HepG2 (cell line): ENCODE measurements around the gene LIF. TPM values are rescaled to one million over a fixed set of nuclear protein-coding genes. Genes with fewer than 3 reads are reported as not detected.

ENCODE experiments used
- CHD4 ChIP-seq: fragments of 200-600 bp; sonication (generic); IDR thresholded peaks from 2 replicates; pipeline ENCODE4 v1.7.0; 2017; ENCODE audit warnings: mild to moderate bottlenecking, low read length, borderline replicate concordance
- FOSL2 ChIP-seq: sonication (generic); formaldehyde crosslinking; IDR thresholded peaks from 2 replicates; pipeline ENCODE4 v1.4.0; 2020; ENCODE audit warnings: missing genetic modification reagents
- FOXK1 ChIP-seq: sonication (generic); formaldehyde crosslinking; IDR thresholded peaks from 2 replicates; pipeline ENCODE4 v1.4.0; 2020; ENCODE audit warnings: low read depth, missing genetic modification reagents, borderline replicate concordance
- GABPA ChIP-seq, 2 experiments: IDR thresholded peaks; 2 replicates each; pipeline ENCODE4 v1.6.1; 2011 to 2016; ENCODE audit warnings: low read depth in 2 of 2, low read length in 1 of 2, missing biosample characterization in 1 of 2, missing genetic modification characterization in 1 of 2
- JUNB ChIP-seq: sonication (generic); formaldehyde crosslinking; IDR thresholded peaks from 2 replicates; pipeline ENCODE4 v1.8.0; 2022; ENCODE audit warnings: missing genetic modification reagents, mild to moderate bottlenecking, borderline replicate concordance
- MAFK ChIP-seq, 2 experiments: IDR thresholded peaks in 1 of 2; conservative IDR thresholded peaks in 1 of 2; 2 replicates each; pipeline ENCODE4 v1.6.1; 2011; ENCODE audit warnings: improper control_type of control experiment in 2 of 2, low read length in 2 of 2
- POLR2G ChIP-seq: fragments of 200-400 bp; formaldehyde crosslinking; IDR thresholded peaks from 2 replicates; pipeline ENCODE4 v1.6.1; 2018; ENCODE audit warnings: mild to moderate bottlenecking, low read depth, low read length, moderate library complexity
- RCOR2 ChIP-seq: IDR thresholded peaks from 2 replicates; pipeline ENCODE4 v1.6.1; 2016; ENCODE audit warnings: missing biosample characterization, missing genetic modification reagents
- SOX5 ChIP-seq: IDR thresholded peaks from 2 replicates; pipeline ENCODE4 v1.6.1; 2016; ENCODE audit warnings: borderline replicate concordance
- ZC3H13 ChIP-seq: sonication (generic); formaldehyde crosslinking; IDR thresholded peaks from 2 replicates; pipeline ENCODE4 v1.8.1; 2023; ENCODE audit warnings: mild to moderate bottlenecking, missing genetic modification reagents, moderate library complexity
- ZNF234 ChIP-seq: sonication (generic); formaldehyde crosslinking; conservative IDR thresholded peaks from 2 replicates; pipeline ENCODE4 v1.5.1; 2020; ENCODE audit warnings: mild to moderate bottlenecking, missing genetic modification reagents
- ZNF501 ChIP-seq: sonication (generic); formaldehyde crosslinking; IDR thresholded peaks from 2 replicates; pipeline ENCODE4 v1.5.1; 2020; ENCODE audit warnings: mild to moderate bottlenecking, moderate library complexity, missing genetic modification reagents
- ZNF75D ChIP-seq: sonication (generic); formaldehyde crosslinking; IDR thresholded peaks from 2 replicates; pipeline ENCODE4 v1.8.1; 2023; ENCODE audit warnings: missing genetic modification reagents, mild to moderate bottlenecking, borderline replicate concordance
- ZSCAN9 ChIP-seq: IDR thresholded peaks from 2 replicates; pipeline ENCODE4 v1.6.1; 2016; ENCODE audit warnings: borderline replicate concordance
- polyA plus RNA-seq, 8 experiments: library from polyadenylated mRNA; depleted of rRNA in 3 of 8; stranded (reverse) in 7 of 8; unstranded in 1 of 8; fragments of >200 nt; fragmentation: Illumina TruSeq in 4 of 8; extraction: Trizol in 4 of 8; gene quantifications; 2 replicates each; pipeline versions ENCODE4 v1.2.1 to v1.2.3, GENCODE V29; 2011 to 2016; ENCODE audit warnings: low read depth in 4 of 8, missing spikeins in 1 of 8, mixed read lengths in 1 of 8; ENCODE audit not compliant: insufficient read depth in 1 of 8
- total RNA-seq, 5 experiments: library from RNA; depleted of rRNA; stranded (reverse); fragments of >200 nt; fragmentation: Illumina TruSeq; extraction: Trizol; gene quantifications; 2 replicates each; pipeline ENCODE4 v1.2.3, GENCODE V29; 2016; ENCODE audit warnings: low read depth in 1 of 5
- TF ChIP-seq, protein P1 (sequence below): sonication (generic); formaldehyde crosslinking; IDR thresholded peaks from 2 replicates; pipeline ENCODE4 v1.5.1; 2020; ENCODE audit warnings: mild to moderate bottlenecking, missing genetic modification reagents, moderate library complexity
- TF ChIP-seq, protein P2 (sequence below): sonication (generic); formaldehyde crosslinking; IDR thresholded peaks from 2 replicates; pipeline ENCODE4 v1.4.0; 2020; ENCODE audit warnings: missing genetic modification reagents, borderline replicate concordance
- TF ChIP-seq, protein P3 (sequence below): sonication (generic); formaldehyde crosslinking; IDR thresholded peaks from 2 replicates; pipeline ENCODE4 v1.5.1; 2020; ENCODE audit warnings: missing genetic modification reagents, mild to moderate bottlenecking, borderline replicate concordance

Gene LIF
- total and polyA plus RNA-seq, 2 of the 13 experiments (the other 11 are each of a cell fraction or from before 2014, with no cell fraction given) = 3.6 to 8.5 TPM

DNA sequence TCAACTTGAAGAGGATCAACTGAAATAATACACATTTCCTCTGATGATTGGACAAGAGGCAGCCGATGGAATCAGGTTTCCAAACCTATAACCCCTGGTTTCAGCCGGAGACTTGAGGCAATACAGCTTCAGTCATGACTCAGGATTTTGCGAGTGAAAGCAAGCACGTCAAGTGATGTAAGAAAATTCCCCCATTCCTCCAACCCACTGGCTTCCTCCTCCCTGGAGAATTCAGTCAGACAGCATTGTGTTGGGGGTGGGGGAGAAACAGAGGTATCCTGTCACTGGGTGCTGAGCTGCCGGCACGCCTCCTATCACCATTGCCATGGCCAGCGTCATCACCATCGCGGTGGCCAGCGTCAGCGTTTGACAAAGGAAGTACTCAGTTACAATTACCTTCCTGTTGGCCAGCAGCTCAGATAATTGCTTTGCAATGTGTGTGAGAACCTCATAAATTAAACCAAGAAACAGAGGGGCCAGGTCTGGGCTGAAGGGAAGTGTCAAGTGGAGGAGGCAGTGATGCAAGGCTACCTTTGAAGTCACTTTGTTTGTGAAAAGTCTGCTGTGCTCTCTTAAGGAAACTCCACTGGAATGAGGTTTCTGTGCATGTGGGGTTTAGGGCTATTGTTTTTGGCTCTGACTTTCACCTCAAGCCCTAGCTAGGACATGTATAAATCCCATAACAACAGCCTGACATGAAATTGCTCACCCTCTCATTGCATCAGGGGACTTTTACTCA is 50.2 kb downstream of the LIF start (continued):
- TF ChIP-seq, protein P1, sequence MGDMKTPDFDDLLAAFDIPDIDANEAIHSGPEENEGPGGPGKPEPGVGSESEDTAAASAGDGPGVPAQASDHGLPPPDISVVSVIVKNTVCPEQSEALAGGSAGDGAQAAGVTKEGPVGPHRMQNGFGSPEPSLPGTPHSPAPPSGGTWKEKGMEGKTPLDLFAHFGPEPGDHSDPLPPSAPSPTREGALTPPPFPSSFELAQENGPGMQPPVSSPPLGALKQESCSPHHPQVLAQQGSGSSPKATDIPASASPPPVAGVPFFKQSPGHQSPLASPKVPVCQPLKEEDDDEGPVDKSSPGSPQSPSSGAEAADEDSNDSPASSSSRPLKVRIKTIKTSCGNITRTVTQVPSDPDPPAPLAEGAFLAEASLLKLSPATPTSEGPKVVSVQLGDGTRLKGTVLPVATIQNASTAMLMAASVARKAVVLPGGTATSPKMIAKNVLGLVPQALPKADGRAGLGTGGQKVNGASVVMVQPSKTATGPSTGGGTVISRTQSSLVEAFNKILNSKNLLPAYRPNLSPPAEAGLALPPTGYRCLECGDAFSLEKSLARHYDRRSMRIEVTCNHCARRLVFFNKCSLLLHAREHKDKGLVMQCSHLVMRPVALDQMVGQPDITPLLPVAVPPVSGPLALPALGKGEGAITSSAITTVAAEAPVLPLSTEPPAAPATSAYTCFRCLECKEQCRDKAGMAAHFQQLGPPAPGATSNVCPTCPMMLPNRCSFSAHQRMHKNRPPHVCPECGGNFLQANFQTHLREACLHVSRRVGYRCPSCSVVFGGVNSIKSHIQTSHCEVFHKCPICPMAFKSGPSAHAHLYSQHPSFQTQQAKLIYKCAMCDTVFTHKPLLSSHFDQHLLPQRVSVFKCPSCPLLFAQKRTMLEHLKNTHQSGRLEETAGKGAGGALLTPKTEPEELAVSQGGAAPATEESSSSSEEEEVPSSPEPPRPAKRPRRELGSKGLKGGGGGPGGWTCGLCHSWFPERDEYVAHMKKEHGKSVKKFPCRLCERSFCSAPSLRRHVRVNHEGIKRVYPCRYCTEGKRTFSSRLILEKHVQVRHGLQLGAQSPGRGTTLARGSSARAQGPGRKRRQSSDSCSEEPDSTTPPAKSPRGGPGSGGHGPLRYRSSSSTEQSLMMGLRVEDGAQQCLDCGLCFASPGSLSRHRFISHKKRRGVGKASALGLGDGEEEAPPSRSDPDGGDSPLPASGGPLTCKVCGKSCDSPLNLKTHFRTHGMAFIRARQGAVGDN (CRISPR knock-in tag) = peak; percentile 78
- TF ChIP-seq FOXK1 (CRISPR knock-in tag) = peak; percentile 20; the same call in 1 of the 2 replicates
- TF ChIP-seq, protein P2, sequence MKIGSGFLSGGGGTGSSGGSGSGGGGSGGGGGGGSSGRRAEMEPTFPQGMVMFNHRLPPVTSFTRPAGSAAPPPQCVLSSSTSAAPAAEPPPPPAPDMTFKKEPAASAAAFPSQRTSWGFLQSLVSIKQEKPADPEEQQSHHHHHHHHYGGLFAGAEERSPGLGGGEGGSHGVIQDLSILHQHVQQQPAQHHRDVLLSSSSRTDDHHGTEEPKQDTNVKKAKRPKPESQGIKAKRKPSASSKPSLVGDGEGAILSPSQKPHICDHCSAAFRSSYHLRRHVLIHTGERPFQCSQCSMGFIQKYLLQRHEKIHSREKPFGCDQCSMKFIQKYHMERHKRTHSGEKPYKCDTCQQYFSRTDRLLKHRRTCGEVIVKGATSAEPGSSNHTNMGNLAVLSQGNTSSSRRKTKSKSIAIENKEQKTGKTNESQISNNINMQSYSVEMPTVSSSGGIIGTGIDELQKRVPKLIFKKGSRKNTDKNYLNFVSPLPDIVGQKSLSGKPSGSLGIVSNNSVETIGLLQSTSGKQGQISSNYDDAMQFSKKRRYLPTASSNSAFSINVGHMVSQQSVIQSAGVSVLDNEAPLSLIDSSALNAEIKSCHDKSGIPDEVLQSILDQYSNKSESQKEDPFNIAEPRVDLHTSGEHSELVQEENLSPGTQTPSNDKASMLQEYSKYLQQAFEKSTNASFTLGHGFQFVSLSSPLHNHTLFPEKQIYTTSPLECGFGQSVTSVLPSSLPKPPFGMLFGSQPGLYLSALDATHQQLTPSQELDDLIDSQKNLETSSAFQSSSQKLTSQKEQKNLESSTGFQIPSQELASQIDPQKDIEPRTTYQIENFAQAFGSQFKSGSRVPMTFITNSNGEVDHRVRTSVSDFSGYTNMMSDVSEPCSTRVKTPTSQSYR (CRISPR knock-in tag) = peak; percentile 61; the same call in 1 of the 2 replicates
- TF ChIP-seq ZSCAN9 (CRISPR knock-in tag) = 0 out of 2 replicates have a peak, but pooled peaks have one; percentile 9
- TF ChIP-seq GABPA (IDR thresholded peaks at IDR 0.05; ENCODE audit: low read depth, low read length) = no peak
- TF ChIP-seq GABPA (CRISPR knock-in tag; IDR thresholded peaks at IDR 0.05; ENCODE audit: low read depth) = peak; percentile 31; the same call in 1 of the 2 replicates
- no peak for TF ChIP-seq CHD4
- TF ChIP-seq SOX5 (CRISPR knock-in tag) = peak; percentile 7; the same call in 1 of the 2 replicates
- peak; percentile 22; the same call in 1 of the 2 replicates for TF ChIP-seq RCOR2 (CRISPR knock-in tag)
- 0 out of 2 replicates have a peak, but pooled peaks have one; percentile 39 for TF ChIP-seq ZNF501 (CRISPR knock-in tag)
- peak; percentile 64; the same call in 1 of the 2 replicates for TF ChIP-seq FOSL2 (CRISPR knock-in tag)
- 0 out of 2 replicates have a peak, but pooled peaks have one; percentile 33 for TF ChIP-seq POLR2G
- TF ChIP-seq ZC3H13 (CRISPR knock-in tag) = no peak
- TF ChIP-seq MAFK (conservative IDR thresholded peaks at IDR 0.05 in 1 of 2, IDR thresholded peaks at IDR 0.05 in 1 of 2; ENCODE audit: low read length in 2 of 2) = 0 out of 4 replicates have a peak, but pooled peaks of 1 of the 2 experiments have one; percentile 13
- no peak for TF ChIP-seq ZNF75D (CRISPR knock-in tag)
- no peak for TF ChIP-seq ZNF234 (CRISPR knock-in tag)
- 0 out of 2 replicates have a peak, but pooled peaks have one; percentile 45 for TF ChIP-seq JUNB
- TF ChIP-seq, protein P3, sequence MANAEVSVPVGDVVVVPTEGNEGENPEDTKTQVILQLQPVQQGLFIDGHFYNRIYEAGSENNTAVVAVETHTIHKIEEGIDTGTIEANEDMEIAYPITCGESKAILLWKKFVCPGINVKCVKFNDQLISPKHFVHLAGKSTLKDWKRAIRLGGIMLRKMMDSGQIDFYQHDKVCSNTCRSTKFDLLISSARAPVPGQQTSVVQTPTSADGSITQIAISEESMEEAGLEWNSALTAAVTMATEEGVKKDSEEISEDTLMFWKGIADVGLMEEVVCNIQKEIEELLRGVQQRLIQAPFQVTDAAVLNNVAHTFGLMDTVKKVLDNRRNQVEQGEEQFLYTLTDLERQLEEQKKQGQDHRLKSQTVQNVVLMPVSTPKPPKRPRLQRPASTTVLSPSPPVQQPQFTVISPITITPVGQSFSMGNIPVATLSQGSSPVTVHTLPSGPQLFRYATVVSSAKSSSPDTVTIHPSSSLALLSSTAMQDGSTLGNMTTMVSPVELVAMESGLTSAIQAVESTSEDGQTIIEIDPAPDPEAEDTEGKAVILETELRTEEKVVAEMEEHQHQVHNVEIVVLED (CRISPR knock-in tag) = 0 out of 2 replicates have a peak, but pooled peaks have one; percentile 13
